Myocyte (in vitro differentiated cells): ENCODE results near the gene SCLT1. TPM values are rescaled to one million over a fixed set of nuclear protein-coding genes. Genes with fewer than 3 reads are reported as not detected.
A peak's percentile ranks its signal among the peaks of the same experiment; 100 is the strongest.

Experiments
- DNase-seq: peaks from one replicate; pipeline ENCODE4 v3.0.0-alpha.2; 2012; ENCODE audit warnings: low read depth
- total RNA-seq: library from RNA; depleted of rRNA; stranded (reverse); fragments of >200 nt; gene quantifications from 2 replicates; pipeline ENCODE4 v1.2.3, GENCODE V29; 2014

SCLT1 gene
- total RNA-seq, 1 donor from 2014 or later, result 5.2 TPM

GRCh38 chr4:128961405-128961804, 131.9 kb downstream of the SCLT1 start:
- DNase-seq, result no peak

GRCh38 chr4:128958194-128958593, 135.1 kb downstream of the SCLT1 start:
- no peak for DNase-seq

DNA sequence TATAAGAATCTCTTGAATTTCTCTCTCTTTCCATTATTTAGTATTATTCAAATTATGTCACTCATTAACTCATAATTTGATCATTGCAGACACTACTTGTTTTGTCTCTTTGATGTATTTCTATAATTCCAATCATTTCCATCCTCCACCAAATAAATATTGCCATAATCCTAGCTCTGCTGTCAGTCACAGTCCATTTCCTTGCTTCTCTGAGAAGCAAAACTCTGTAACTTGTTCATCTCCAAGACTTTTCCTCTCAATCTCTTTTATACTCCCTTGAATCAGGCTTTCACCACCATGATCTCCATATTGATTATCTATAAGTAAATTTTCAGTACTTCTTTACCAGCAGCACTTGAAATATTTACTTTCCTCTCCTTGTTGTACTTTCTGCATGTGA, 135.9 kb downstream of the SCLT1 start:
- DNase-seq, result no peak

DNA sequence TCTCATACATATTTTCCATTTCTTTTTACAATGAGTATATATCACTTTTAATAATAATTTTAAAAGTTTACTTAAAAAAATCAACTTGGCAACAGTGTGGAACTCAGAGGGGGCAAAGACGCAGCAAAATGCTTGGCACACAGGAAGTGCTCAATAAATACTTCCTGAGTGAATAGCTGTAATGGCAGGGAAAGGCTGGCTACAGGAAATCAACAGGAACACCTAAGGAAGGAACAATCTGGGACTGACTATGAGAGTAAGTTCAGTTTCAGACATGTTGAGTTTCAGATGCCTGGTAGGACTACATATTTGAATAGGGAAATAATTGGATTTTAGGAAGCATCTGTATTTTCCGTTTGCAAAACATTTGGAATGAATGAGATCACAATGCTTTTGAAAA, 137.6 kb downstream of the SCLT1 start:
- no peak for DNase-seq

- DNase-seq, result no peak
Measured at GRCh38 chr4:128954941-128955340, 138.4 kb downstream of the SCLT1 start.

- DNase-seq, result no peak
Measured at GRCh38 chr4:128951316-128951715, 142.0 kb downstream of the SCLT1 start.

GRCh38 chr4:128950796-128951195, 142.5 kb downstream of the SCLT1 start:
- no peak for DNase-seq

GRCh38 chr4:128946916-128947315, 146.4 kb downstream of the SCLT1 start:
- no peak for DNase-seq

DNA sequence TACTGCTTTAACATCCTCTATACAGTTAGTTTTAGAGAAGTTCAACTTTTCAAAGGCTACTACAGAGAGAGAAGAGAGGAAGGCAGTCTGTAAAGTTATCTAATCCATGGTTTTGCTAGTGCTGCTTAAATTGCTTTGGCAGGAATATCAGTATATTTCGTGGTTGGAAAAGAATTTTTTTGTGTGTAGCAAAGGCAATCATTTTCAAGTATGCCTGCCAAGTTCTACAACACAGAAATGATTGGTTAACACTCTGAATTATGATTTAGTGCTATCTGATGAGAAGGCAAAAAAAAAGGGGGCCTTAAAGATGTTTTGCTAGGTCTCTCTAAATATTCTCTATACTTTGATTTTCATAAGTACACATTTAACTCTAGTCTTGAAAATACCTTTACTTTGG, 150.7 kb downstream of the SCLT1 start:
- no peak for DNase-seq

GRCh38 chr4:128940971-128941370, 152.4 kb downstream of the SCLT1 start:
- no peak for DNase-seq

GRCh38 chr4:128930051-128930450, 163.3 kb downstream of the SCLT1 start:
- peak; percentile 37 for DNase-seq

DNA sequence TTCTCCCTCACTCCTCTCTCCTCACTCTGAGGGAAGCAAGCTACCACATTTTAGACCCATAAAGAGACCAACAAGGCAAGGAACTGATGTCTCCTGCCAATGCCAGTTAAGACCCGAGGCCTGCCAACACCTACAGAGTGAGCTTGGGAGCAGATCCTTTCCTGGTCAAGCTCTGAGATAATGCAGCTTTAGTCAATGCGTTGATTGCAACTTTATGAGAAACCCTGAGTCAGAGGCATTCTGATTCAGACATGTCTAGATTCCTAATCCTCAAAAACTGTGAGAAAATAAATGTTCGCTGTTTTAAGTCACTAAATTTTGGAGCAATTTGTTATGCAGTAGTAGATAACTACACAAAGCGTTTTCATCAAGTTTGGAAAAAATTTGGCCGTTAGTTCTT, 168.4 kb downstream of the SCLT1 start:
- no peak for DNase-seq

- DNase-seq, result no peak
Measured at GRCh38 chr4:128921954-128922353, 171.4 kb downstream of the SCLT1 start.

GRCh38 chr4:128917781-128918180, 175.6 kb downstream of the SCLT1 start:
- no peak for DNase-seq

DNA sequence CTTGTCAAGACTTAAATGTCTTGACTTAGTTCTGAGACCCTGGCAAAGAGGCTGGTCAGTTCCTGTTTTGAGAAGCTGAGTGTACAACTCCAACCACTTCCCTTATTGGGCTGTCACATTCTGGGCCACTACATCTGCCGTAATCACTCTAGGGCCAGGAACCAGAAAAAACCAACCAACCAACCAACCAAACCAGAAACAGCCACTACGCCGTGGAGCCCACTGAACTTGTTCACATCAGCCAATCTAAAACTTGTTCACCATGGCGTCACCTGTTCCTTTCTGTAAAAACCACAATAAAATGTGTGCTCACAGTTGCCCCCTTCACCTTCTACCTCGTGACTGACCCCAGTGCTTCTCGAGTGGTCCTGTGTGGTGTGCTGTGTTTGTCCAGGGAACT, 176.5 kb downstream of the SCLT1 start:
- peak; percentile 42 for DNase-seq

DNA sequence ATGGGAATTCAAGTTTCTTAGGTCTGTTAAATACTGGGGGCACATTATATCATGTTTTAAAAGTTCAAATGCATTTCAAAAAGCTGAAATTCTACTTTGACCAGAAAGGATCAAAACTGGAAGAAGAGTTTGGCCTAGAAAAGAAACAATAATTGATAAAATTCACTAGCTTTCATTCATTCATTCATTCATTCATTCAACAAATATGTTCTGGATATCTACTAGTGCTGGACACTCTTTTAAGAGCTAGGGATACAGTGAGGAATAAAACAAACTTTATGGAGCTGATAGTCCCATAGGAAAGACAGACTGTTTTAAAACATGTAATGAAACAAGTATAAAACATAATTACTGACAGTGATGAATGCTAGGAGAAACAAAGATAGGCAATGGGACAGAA, 177.8 kb downstream of the SCLT1 start:
- DNase-seq, result no peak

GRCh38 chr4:128913228-128913627, 180.1 kb downstream of the SCLT1 start:
- DNase-seq, result no peak

DNA sequence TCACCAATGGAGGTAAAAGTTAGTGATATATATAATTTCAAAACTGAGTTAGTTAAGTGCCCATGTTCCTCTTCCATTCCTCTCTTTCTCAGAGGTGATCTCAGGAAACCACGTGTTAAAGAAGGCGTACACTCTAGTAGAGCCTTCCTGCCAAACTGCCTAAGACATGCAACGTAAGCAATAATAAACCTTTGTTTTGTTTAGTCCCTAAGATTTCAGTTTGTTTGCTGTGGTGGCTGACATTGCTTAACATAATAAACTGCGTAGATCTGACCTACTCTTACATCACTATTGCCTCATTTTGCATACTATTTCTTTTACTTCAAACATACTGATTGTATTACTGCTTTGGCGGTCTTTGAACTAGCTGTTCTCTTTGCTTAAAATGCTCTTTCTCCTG, 184.6 kb downstream of the SCLT1 start:
- no peak for DNase-seq

DNA sequence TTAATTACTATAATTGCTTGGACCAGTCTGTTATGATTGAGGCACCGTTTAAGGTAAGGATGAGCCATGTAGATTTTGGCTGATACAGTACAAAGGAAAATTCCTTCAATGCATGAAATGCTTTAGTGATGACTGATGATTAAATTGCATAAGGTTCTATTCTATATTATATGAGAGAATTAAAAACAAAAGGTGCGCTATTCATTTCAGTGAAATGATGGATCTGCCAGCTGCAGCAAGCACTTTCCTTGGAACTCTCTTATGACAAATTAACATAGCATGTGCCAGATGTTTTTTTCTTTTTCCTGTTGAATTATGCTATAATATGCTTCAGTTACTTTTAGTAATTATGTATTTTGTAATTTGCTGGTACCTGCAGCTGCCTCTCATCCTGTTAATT, 185.4 kb downstream of the SCLT1 start:
- no peak for DNase-seq

DNA sequence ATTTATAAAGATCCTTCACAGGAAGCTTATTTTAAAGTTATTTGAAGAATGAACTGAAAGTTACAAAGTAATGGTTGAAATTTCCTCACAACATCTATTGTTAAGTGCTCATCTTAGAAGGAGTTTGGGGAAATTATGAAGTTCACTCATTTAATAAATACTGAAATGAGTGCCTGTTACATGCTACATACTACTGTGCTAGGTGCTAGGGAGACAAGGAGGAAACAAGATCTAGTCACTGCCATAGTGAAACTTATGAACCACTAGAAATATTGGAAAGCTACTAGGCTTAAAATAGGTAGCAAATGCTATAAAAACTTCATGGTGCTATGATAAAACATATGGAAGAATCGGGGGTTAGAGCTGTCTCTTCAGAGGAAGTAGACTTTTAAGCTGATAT, 186.8 kb downstream of the SCLT1 start:
- DNase-seq, result no peak

- no peak for DNase-seq
Measured at GRCh38 chr4:128904821-128905220, 188.5 kb downstream of the SCLT1 start.

- DNase-seq, result no peak
Measured at GRCh38 chr4:128880662-128881061, 212.7 kb downstream of the SCLT1 start.

GRCh38 chr4:128879971-128880370, 213.4 kb downstream of the SCLT1 start:
- no peak for DNase-seq

- DNase-seq, result no peak
Measured at GRCh38 chr4:128879283-128879682, 214.1 kb downstream of the SCLT1 start.
